SKM-1 treated with dmso at 0.1 percent for 144 hours (cell line): ENCODE measurements around the gene CPTP.

Experiments used
- DNase-seq: peaks from one replicate; lab custom pipeline; 2025; ENCODE audit not compliant: unreplicated experiment; lab: John Stamatoyannopoulos, UW

Gene CPTP

GRCh38 chr1:1291548-1292441, 32.8 kb upstream of the CPTP start:
- peak; percentile 18 for DNase-seq

- DNase-seq: no peak
These were observed 32.2 kb upstream of the CPTP start for GRCh38 chr1:1292442-1292779.

GRCh38 chr1:1292851-1293250, 31.8 kb upstream of the CPTP start:
- no peak for DNase-seq

GRCh38 chr1:1293263-1294249, 31.0 kb upstream of the CPTP start:
- no peak for DNase-seq

GRCh38 chr1:1294250-1294890, 30.2 kb upstream of the CPTP start:
- no peak for DNase-seq

- no peak for DNase-seq
These were observed 29.3 kb upstream of the CPTP start for GRCh38 chr1:1295154-1295923.

GRCh38 chr1:1296070-1297061, 28.2 kb upstream of the CPTP start:
- DNase-seq: no peak

GRCh38 chr1:1297802-1298424, 26.7 kb upstream of the CPTP start:
- DNase-seq: no peak

- DNase-seq: no peak
These were observed 25.5 kb upstream of the CPTP start for GRCh38 chr1:1298861-1299685.

- no peak for DNase-seq
These were observed 24.8 kb upstream of the CPTP start for GRCh38 chr1:1299686-1300351.

- DNase-seq: no peak
These were observed 24.3 kb upstream of the CPTP start for GRCh38 chr1:1300352-1300739.

- no peak for DNase-seq
These were observed 22.6 kb upstream of the CPTP start for GRCh38 chr1:1302006-1302430.

GRCh38 chr1:1302951-1303509, 21.6 kb upstream of the CPTP start:
- DNase-seq: no peak

GRCh38 chr1:1303736-1304135, 20.9 kb upstream of the CPTP start:
- no peak for DNase-seq

- DNase-seq: no peak
These were observed 20.0 kb upstream of the CPTP start for GRCh38 chr1:1304331-1305299.
